Retinal pigment epithelial cell (primary cell): Measurements from ENCODE around the gene SPEF1.

Experiments
- DNase-seq: peaks from one replicate; pipeline ENCODE4 v3.0.0-alpha.2; 2010; ENCODE audit warnings: low read depth
- H3K4me3 ChIP-seq: 2 replicates; pipeline ENCODE4 v1.5.1; 2011; ENCODE audit warnings: mild to moderate bottlenecking, low read length, control low read depth, moderate library complexity
- CTCF ChIP-seq: conservative IDR thresholded peaks from 2 replicates; pipeline ENCODE4 v1.5.1; 2011; ENCODE audit warnings: low read depth, low read length, control low read depth, inconsistent platforms

Gene SPEF1

GRCh38 chr20:3800878-3801260, 19.6 kb upstream of the SPEF1 start:
- TF ChIP-seq CTCF = no peak
- no peak for DNase-seq
- no peak overlapping the region for H3K4me3 ChIP-seq

GRCh38 chr20:3800256-3800877, 19.1 kb upstream of the SPEF1 start:
- TF ChIP-seq CTCF = no peak
- no peak overlapping the region for H3K4me3 ChIP-seq
- no peak for DNase-seq

- no peak for DNase-seq
- H3K4me3 ChIP-seq = no peak overlapping the region
- TF ChIP-seq CTCF = no peak
Measured at GRCh38 chr20:3798908-3799248, 17.6 kb upstream of the SPEF1 start.

- TF ChIP-seq CTCF = no peak
- no peak overlapping the region for H3K4me3 ChIP-seq
- no peak for DNase-seq
Measured at GRCh38 chr20:3798373-3798768, 17.1 kb upstream of the SPEF1 start.

GRCh38 chr20:3797592-3798372, 16.5 kb upstream of the SPEF1 start:
- DNase-seq = no peak
- TF ChIP-seq CTCF = no peak
- H3K4me3 ChIP-seq = peak overlapping the region; percentile 77

- peak overlapping the region; percentile 77 for H3K4me3 ChIP-seq
- TF ChIP-seq CTCF = no peak
- DNase-seq = no peak
Measured at GRCh38 chr20:3797226-3797545, 15.9 kb upstream of the SPEF1 start.
